ENCODE results near the gene SNED1. TPM values are rescaled to one million over a fixed set of nuclear protein-coding genes. Genes with fewer than 3 reads are reported as not detected.

The SNED1 gene
- polyA plus RNA-seq, 3 donors, result 0.02 to 3.4 (median 0.12) TPM

DNA sequence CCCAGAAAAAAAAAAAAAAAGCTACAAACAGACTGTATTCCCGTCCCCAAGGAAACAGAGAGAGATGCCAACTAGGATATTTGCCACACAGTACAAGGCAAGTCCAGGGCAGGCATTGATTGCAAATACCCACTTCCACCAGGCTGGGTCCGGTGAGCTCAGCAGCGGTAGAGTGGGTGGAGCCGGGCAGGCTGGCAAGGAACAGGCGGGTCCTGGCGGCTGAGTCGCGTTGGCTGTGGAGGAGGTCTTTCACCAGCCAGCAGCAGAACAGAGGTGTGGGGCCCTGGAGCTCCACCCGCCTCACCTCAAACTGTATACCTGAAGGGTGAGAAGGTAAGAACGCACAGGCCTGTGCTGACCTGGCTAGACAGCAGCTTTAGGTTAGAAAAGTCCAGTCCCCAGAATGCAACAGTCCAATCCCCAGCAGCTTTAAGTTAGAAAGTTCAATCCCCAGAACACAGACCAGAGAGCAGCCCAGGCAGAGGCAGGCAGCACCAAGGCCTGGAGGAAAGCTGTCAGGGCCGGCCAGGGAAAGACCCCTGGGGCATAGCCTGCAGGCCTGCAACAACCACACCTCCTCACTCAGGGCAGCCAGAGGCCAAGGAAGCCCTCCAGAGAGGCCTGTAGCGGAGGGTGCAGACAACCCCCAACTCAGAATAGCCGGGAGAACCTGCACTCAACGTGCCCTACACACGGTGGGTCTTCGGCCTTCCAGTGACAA is 125.6 kb downstream of the SNED1 start:
- Mint-ChIP-seq H3K27ac (no peak overlapping the region), H3K36me3 (peaks cover 26 to 39% of the 10 kb centered on the region in 2 donors), H3K9me3 (peaks cover 0 to 2% (median 0%) of the 10 kb centered on the region in 7 donors), H3K27me3 (ENCODE audit: low read depth in 3 of 3) (peaks cover 0 to 1% (median 0%) of the 10 kb centered on the region in 3 donors), H3K4me1 (no peaks in the 10 kb centered on the region), H3K4me3 (no peak overlapping the region)
- TF ChIP-seq, protein P1, sequence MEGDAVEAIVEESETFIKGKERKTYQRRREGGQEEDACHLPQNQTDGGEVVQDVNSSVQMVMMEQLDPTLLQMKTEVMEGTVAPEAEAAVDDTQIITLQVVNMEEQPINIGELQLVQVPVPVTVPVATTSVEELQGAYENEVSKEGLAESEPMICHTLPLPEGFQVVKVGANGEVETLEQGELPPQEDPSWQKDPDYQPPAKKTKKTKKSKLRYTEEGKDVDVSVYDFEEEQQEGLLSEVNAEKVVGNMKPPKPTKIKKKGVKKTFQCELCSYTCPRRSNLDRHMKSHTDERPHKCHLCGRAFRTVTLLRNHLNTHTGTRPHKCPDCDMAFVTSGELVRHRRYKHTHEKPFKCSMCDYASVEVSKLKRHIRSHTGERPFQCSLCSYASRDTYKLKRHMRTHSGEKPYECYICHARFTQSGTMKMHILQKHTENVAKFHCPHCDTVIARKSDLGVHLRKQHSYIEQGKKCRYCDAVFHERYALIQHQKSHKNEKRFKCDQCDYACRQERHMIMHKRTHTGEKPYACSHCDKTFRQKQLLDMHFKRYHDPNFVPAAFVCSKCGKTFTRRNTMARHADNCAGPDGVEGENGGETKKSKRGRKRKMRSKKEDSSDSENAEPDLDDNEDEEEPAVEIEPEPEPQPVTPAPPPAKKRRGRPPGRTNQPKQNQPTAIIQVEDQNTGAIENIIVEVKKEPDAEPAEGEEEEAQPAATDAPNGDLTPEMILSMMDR (IDR thresholded peaks at IDR 0.05), result no peak
- no peak overlapping the region for H3K9ac ChIP-seq (ENCODE audit: insufficient read depth, low read length, poor library complexity, severe bottlenecking)
- WGBS (ENCODE audit: insufficient coverage), result 98% methylated on average over 8 of the region's 16 CpGs
- no peak overlapping the region for H3K27ac ChIP-seq (ENCODE audit: low read depth in 1 of 2, low read length in 2 of 2)
- no peaks in the 10 kb centered on the region for H4K20me1 ChIP-seq (ENCODE audit: insufficient read depth, low read length)
- H3K79me2 ChIP-seq (ENCODE audit: insufficient read depth, low read length), result no peaks in the 10 kb centered on the region
- H2AFZ ChIP-seq (ENCODE audit: insufficient read depth, low read depth, low read length, poor library complexity, severe bottlenecking), result no peak overlapping the region
- no peaks in the 10 kb centered on the region for H3K4me1 ChIP-seq (ENCODE audit: control insufficient read depth in 1 of 2, insufficient read depth in 2 of 2, low read length in 2 of 2)
- H3K9me3 ChIP-seq (replicated peaks in 1 of 2; ENCODE audit: control insufficient read depth in 1 of 2, insufficient read depth in 1 of 2, low read length in 2 of 2), result no peaks in the 10 kb centered on the region
- no peak for DNase-seq
- no peaks in the 10 kb centered on the region for H3K27me3 ChIP-seq (ENCODE audit: control insufficient read depth in 2 of 2, insufficient read depth in 2 of 2, low read length in 2 of 2)
- H3K4me2 ChIP-seq (replicated peaks; ENCODE audit: extremely low read depth, low read length, poor library complexity, severe bottlenecking), result no peak overlapping the region
- intact Hi-C loops (cut with micrococcal nuclease), result no loop called here
- peaks cover 10 to 14% of the 10 kb centered on the region in 2 donors for H3K36me3 ChIP-seq (replicated peaks in 1 of 2; ENCODE audit: control insufficient read depth in 1 of 2, insufficient read depth in 2 of 2, low read length in 2 of 2)
- no peak overlapping the region for H3K4me3 ChIP-seq (replicated peaks in 1 of 3; ENCODE audit: low read depth in 2 of 3, low read length in 3 of 3)

DNA sequence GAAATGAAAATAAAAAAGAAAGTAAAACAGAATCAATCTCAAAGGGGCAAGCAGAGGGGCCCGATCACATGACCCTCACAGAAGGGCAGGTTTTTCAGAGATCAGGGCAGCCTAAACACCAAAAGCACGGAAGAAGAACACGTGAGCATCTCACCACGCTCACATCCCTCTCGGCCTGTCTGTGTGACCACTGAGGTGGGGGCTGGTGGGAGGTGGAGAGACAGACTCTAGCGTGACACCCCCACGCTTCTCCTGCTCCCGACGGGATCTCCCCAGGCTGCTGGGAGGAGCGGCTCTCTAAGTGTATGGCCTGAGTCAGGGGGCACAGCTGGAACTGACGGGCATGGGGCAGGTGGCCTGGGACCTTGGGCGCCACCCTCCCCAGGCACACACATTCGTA is 127.2 kb downstream of the SNED1 start:
- no peak overlapping the region for H3K27ac ChIP-seq (ENCODE audit: low read depth in 1 of 2, low read length in 2 of 2)
- peaks cover 8% of the 10 kb centered on the region for H3K4me1 Mint-ChIP-seq
- no peak overlapping the region for H3K4me3 Mint-ChIP-seq
- no peak overlapping the region for H3K27ac Mint-ChIP-seq
- intact Hi-C loops (cut with micrococcal nuclease), result no loop called here
- no peak for DNase-seq
- H4K20me1 ChIP-seq (ENCODE audit: insufficient read depth, low read length), result no peaks in the 10 kb centered on the region
- H3K4me3 ChIP-seq (replicated peaks in 1 of 3; ENCODE audit: low read depth in 2 of 3, low read length in 3 of 3), result no peak overlapping the region
- peaks cover 24 to 39% of the 10 kb centered on the region in 2 donors for H3K36me3 Mint-ChIP-seq
- H3K27me3 ChIP-seq (ENCODE audit: control insufficient read depth in 2 of 2, insufficient read depth in 2 of 2, low read length in 2 of 2), result no peaks in the 10 kb centered on the region
- TF ChIP-seq, protein P1 (IDR thresholded peaks at IDR 0.05), result no peak
- no peak overlapping the region for H3K4me2 ChIP-seq (replicated peaks; ENCODE audit: extremely low read depth, low read length, poor library complexity, severe bottlenecking)
- H2AFZ ChIP-seq (ENCODE audit: insufficient read depth, low read depth, low read length, poor library complexity, severe bottlenecking), result no peak overlapping the region
- H3K9ac ChIP-seq (ENCODE audit: insufficient read depth, low read length, poor library complexity, severe bottlenecking), result no peak overlapping the region
- 98% methylated on average over 8 of the region's 13 CpGs for WGBS (ENCODE audit: insufficient coverage)
- no peaks in the 10 kb centered on the region for H3K4me1 ChIP-seq (ENCODE audit: control insufficient read depth in 1 of 2, insufficient read depth in 2 of 2, low read length in 2 of 2)
- no peaks in the 10 kb centered on the region for H3K9me3 Mint-ChIP-seq
- H3K27me3 Mint-ChIP-seq (ENCODE audit: low read depth in 3 of 3), result peaks cover 0 to 1% (median 0%) of the 10 kb centered on the region in 3 donors
- no peaks in the 10 kb centered on the region for H3K9me3 ChIP-seq (replicated peaks in 1 of 2; ENCODE audit: control insufficient read depth in 1 of 2, insufficient read depth in 1 of 2, low read length in 2 of 2)
- H3K36me3 ChIP-seq (replicated peaks in 1 of 2; ENCODE audit: control insufficient read depth in 1 of 2, insufficient read depth in 2 of 2, low read length in 2 of 2), result peaks cover 8 to 14% of the 10 kb centered on the region in 2 donors
- H3K79me2 ChIP-seq (ENCODE audit: insufficient read depth, low read length), result no peaks in the 10 kb centered on the region

Measured in CD14-positive monocyte (primary cell).